Cerebellar nuclear complex (tissue), 1 donor: ENCODE data around the gene CXorf65.

Experiments used
- DNase-seq, 2 experiments: peaks; one replicate each; lab custom pipeline; 2025; lab: John Stamatoyannopoulos, UW

Gene CXorf65

DNA sequence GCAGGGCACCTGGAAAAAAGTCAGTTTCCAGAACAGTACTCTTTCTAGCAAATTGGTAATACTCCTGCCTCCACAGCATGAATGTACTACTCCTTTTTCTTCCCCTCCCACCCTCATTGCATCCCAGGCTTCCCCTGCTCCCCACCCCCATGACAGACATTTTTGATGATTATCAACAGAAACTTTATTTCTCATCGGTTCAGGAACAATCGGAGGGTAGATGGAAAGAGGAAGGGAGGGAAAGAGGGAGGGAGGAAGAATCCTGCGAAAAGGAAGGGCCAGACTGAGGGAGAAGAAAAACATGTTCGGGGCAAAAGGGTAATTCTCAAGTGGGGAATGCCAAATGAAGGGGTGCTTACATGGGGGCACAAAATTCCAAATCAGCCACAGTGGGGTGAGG is 705 bp upstream of the CXorf65 start:
- no peak for DNase-seq

DNA sequence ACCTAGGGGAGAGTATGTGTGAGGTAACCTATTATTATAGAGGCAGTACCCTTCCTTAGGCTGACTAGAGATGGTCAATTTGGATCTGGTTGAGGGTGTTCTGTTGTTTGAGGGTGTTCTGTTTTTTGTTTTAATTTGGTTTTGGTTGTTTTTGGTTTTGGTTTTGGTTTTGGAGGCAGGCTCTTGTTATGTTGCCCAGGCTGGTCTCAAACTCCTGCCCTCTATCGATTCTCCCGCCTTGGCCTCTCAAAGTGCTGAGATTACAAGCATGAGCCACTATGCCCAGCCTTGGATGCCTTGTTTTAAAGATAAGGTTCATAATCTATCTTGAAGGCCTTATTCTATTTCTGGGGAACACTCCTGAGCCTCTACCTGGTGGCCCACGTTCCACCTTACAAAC is 912 bp downstream of the CXorf65 start:
- no peak for DNase-seq

DNA sequence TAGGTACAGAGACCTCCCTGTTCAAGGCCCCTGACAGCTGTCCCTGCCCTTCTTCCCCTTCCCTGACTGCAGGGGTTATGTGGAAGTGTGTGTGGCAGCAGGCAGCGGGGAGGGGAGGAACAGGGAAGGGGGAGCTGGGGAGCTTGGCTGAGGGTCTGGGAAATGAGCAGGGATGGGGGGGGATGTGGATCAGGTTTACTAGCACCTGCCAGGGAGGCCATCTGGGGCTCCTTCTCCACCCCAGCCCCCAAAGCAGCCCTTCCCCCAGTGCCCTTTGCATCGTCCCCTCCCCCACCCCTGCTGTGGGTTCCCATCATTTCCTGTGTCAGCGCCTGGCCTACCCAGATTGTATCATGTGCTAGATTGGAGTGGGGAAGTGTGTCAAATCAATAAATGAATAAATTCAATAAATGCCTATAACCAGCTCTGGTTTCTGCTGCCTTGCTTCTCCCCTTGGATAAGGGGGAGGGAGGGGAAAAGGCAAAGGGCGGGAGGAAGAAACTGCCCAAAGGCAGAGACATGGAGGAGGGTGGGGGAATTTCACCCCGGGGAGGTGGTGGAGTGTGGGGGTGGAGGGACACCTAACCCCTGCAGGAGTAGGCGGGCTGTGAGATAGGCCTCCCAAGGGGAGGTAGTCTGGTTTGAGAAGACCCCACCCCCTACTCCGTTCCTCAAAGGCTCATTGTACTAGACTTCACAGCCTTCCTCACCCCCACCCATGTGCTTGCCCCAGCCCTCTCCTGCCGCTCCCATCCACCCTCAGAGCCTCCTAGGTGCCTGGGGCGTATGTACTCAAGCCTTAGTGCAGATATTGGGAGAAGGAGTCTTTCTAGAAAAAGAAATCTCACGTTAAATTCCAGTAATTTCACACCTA is 3.2 kb downstream of the CXorf65 start:
- no peak for DNase-seq

DNA sequence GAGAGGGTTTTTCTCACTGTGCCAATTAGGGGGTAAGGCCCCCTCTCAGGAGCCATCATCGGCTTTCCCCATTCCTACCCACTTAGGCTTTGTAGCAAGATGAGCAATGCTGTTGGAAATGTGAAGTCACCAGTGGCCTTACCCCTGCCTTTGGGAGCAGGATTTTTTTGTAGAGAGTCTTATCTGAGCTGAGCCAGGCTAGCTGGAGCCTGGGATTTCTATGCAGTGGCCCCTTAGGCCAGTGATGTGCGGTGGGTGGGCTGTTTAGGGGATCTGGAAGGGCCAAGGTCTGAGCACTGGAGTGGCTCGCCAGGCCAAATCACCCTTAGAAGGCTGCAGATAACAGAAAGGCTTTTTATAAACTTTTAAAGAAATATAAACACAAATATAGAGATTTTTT is 4.2 kb downstream of the CXorf65 start:
- no peak for DNase-seq

DNA sequence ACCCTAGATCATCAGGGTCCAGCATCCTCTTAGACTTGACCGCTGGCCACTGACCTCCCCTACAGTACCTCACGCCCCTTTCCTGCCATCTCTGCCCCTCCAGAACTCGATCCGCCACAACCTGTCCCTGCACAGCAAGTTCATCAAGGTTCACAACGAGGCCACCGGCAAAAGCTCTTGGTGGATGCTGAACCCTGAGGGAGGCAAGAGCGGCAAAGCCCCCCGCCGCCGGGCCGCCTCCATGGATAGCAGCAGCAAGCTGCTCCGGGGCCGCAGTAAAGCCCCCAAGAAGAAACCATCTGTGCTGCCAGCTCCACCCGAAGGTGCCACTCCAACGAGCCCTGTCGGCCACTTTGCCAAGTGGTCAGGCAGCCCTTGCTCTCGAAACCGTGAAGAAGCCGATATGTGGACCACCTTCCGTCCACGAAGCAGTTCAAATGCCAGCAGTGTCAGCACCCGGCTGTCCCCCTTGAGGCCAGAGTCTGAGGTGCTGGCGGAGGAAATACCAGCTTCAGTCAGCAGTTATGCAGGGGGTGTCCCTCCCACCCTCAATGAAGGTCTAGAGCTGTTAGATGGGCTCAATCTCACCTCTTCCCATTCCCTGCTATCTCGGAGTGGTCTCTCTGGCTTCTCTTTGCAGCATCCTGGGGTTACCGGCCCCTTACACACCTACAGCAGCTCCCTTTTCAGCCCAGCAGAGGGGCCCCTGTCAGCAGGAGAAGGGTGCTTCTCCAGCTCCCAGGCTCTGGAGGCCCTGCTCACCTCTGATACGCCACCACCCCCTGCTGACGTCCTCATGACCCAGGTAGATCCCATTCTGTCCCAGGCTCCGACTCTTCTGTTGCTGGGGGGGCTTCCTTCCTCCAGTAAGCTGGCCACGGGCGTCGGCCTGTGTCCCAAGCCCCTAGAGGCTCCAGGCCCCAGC is 5.7 kb downstream of the CXorf65 start:
- DNase-seq, result no peak

DNA sequence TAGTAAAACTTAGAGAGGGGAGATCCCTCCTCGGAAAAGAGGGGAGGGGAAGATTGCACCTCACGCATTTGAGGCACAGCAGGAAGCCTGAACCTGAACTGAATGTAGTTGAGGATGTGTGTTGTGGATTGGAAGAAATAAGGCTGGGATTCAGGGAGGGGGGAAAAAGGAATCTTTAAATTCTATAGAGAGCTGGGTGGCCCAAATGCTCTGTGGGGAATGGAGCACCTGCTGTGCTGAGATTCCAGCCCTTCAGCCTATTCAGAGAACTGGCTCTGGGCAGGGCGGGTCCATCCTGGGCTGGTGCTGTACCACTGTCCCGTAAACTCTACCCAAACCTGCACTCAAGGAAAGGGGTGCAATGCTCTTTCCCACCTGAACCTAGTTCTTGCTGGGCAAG is 6.8 kb downstream of the CXorf65 start:
- DNase-seq, result no peak

DNA sequence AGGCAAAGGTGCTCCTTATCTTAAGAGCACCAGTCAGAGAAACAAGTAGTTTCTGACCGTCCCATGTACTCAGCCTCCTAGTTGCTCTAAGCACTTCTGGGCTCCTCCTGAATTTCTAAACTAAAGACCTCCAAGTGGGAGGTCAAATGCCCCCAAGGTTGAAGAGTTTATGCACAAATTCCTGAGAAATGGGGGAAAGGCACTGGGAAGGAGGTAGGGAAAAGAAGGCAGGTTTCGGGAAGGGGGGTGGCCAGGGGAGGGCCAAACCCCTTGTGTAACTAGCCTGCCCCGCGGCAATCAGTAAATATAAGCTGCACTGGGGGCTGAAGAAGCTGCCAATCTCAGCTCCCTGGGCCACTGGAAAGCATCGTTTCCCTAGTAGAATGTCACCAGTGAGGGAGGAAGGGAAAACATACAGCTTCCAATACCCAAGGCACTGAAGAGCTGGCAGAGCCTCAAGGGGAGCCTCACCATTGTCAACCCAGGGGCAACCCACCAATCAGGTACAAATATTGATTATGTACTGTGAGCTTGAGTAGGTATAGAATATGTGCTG is 7.5 kb downstream of the CXorf65 start:
- DNase-seq, result no peak

DNA sequence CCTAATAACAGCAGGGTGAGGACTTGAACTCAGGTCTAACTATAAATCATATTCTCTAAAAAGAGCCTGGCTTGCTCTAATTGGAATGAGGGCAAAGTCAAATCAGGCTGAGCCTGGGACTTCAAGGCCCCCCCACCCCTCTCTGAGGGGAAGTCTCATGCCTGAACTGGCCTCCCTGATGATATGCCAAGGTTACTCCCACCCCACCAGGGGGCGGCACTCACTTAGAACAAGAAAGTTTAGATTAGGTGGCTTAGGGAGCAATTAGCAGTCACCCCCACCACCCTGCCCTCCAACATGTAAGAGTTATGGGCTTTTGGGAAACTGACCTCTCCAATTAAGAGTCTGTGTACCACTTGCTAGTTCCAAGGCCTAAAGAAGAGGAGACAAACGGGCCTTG is 8.2 kb downstream of the CXorf65 start:
- no peak for DNase-seq

DNA sequence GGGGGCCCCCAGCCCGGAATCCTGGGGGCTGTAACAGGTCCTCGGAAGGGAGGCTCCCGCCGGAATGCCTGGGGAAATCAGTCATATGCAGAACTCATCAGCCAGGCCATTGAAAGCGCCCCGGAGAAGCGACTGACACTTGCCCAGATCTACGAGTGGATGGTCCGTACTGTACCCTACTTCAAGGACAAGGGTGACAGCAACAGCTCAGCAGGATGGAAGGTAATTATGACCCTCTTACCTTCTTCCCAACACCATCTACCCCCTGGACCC is 9.8 kb downstream of the CXorf65 start:
- no peak for DNase-seq

DNA sequence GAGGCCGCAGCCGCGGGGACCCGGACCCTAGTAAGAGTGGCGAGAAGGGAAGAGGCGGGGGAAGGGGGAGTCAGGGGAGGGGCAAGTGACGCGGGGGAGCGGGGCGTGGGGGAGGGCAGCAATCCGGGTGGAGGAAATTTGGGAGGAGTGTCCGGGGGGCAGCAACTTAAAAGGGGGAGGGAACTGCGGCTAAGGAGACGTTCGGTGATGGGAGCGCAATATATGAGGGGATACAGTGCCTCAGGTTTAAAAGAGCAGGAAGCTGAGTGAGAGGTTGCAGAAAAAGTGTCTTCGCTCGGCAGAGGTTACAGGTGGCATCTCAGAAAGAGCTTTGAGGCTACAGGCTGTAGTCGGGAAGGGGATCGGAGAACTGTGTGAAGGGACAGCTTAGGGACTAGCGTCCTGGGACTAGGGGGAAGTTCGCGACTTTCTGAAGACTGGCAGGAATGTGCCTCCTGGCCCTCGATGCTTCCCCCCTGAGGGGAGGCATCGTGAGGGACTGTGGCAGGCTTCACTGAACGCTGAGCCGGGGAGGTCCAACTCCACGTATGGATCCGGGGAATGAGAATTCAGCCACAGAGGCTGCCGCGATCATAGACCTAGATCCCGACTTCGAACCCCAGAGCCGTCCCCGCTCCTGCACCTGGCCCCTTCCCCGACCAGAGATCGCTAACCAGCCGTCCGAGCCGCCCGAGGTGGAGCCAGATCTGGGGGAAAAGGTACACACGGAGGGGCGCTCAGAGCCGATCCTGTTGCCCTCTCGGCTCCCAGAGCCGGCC is 10.4 kb downstream of the CXorf65 start:
- no peak for DNase-seq

DNA sequence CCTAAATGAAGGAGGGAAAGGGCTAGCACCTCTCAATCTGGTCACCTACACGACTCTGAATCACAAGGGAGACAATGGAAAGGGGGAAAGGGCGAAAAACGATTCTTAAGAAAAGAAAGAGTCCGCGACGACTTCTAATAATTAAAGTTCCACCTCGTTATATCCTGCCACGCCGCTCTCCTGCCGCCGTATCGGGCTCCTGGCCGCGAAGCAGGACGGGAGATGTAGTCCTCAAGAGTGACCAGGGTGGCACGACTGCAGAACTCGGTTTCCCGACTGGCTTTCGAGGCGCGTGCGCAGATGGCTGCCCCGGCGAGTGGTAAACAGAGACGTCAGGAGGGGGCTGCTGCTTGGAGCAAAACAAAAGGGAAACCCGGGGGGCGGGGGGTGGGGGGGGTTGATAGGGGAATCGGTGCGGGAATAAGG is 11.0 kb downstream of the CXorf65 start, which contains the start of gene FOXO4:
Gene FOXO4 (plus strand): TSS at position 297 of the 426 bp plus-strand sequence. CDS start 678 bp downstream, outside the sequence.
- peak; percentile 19 to 69 for DNase-seq

DNA sequence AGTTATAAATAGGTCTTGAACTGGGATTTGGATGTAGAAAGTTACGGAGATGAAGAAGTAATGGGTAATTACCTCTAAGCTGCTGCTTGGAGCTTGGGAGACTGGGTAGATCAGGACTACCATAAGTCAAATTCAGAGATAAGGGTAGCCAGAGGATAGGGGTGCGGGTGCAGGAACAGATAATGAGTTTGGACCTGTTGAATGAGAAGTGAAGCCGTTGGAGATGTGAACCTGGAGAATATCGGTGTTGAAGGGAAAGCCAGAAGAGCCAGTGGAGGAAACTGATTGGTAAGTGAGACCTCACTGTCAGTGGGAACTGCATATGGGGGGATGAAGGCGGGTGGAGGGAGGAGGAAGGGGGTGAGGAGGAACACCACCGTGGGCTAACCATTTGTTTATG is 11.5 kb downstream of the CXorf65 start:
- no peak for DNase-seq

DNA sequence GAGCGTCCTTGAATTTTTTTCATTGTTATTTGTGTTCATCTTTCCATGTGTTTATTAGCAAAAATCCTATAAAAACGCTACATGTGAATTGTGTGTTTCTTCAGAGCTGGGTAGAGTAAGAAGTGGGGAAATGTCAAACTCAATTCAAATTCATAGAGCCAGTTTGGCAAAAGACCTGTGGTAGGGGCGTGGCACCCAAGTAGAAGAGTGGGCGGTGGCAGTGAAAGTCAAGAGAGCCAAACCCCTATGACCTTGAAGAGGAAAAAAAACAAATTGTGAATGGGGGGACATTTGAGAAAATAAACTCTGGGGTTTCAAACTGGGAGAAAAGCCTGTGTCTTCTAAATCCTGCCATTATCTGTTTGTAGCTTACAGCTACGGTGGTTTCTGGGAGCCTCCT is 15.3 kb downstream of the CXorf65 start:
- no peak for DNase-seq

DNA sequence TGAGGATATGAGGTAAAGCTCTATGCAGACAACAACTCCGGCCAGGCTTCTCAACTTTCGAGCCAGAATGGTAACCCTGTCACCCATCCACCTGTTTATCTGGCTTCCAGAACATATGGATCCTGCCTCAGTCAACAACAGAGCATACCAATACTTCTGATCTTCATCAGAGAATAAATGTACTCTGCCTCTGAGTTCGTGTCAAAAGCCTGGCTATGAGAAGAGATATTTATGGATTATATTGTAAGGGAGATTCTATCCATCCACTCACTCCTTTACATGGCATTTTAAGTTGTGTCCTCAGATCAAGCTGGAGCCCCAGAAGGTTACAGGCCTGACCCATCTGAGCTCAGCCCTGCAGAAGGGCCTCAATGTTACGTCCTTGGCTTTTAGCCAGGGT is 20.6 kb downstream of the CXorf65 start:
- DNase-seq, result no peak

DNA sequence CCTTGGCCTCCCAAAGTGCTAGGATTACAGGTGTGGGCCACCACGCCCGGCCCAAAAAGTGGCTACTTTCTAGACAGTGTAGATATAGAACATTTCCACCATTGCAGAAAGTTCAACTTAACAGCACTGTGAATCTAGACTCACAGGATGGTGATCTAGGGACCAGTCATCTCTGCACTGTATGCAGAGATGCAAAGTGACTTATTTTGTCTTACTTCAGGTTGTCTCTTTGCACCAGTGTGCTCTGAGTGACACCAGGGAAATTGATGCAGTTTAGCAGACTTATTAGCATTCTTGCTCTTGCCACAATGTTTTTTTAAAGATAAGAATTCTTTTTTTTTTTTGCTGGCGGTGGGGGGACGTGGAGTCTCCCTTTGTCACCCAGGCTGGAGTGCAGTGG is 23.7 kb downstream of the CXorf65 start:
- no peak for DNase-seq

DNA sequence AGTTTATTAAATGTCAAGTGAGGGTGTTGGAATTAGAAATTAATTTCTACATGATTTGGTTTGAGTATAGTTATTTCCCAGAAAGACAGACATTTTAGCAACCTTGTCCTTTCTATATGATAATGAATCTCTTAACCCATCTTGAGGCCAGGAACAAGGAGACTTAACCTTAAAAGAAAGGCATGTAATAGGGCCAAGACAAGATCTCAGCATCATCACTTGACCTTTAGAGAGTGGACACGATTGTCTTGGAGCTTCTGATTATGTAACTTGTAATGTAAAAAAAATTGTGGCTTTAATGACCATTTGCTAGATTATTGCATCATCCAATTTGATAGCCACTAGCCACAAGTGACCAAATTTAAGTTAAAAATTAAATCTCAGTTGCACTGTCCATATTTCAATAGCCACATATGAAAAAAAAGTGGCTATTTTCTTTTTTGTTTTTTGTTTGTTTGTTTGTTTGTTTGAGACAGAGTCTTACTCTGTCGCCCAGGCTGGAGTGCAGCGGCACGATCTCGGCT is 24.4 kb downstream of the CXorf65 start:
- no peak for DNase-seq

DNA sequence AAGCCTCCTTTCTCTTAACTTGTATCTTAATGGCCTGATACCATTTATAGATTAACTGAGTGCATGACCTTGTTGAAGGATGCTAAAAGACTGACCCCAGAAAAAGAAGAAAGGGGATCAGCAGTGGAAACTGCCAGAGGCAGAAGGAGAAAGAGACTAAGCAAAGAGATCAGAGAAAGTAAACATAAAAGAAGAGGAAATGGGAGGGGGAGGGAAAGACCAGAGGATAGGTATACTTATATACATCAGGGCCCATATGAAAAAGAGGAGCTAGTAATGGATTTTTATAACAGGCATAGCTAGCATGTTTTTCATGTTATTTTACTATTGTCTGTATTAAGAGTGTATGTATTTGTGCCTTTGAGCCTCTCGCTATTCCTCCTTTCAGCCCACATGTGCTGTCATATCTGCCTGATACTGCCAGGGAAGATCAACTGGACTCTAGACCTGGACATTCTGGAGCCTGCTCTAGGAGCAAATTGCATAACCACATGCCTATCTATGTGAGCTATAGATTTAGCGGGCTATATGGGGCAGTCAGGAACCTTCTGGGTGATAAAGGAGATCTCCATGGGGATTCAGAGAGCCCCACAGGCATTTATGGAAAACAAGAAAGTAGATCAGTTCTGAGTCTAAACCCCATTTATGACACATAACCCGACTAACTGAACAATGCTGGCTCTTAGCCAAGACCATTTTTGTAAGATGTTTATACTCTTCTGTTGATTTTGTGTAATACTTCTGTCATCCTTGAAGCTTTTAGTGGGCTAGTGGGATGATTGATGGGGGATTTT is 25.0 kb downstream of the CXorf65 start:
- no peak for DNase-seq

DNA sequence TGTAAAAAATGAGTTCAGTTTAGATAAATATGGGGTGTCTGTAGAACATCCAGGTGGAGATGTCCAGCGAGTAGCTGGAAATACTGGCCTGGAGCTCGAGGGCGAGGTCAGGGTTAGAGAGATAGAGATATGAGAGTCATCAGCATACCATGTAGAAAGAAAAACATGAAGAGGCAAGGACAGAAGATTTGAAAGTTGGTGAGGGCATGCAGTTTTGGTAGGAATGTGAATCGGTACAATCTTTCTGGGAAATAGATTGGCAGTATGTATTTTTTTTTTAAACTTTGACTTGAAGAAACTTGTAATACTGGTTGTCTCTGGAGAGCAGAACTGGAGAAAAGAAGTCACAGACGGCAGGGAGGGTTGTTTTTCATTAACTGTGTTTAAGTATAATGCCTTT is 36.0 kb downstream of the CXorf65 start:
- no peak for DNase-seq

DNA sequence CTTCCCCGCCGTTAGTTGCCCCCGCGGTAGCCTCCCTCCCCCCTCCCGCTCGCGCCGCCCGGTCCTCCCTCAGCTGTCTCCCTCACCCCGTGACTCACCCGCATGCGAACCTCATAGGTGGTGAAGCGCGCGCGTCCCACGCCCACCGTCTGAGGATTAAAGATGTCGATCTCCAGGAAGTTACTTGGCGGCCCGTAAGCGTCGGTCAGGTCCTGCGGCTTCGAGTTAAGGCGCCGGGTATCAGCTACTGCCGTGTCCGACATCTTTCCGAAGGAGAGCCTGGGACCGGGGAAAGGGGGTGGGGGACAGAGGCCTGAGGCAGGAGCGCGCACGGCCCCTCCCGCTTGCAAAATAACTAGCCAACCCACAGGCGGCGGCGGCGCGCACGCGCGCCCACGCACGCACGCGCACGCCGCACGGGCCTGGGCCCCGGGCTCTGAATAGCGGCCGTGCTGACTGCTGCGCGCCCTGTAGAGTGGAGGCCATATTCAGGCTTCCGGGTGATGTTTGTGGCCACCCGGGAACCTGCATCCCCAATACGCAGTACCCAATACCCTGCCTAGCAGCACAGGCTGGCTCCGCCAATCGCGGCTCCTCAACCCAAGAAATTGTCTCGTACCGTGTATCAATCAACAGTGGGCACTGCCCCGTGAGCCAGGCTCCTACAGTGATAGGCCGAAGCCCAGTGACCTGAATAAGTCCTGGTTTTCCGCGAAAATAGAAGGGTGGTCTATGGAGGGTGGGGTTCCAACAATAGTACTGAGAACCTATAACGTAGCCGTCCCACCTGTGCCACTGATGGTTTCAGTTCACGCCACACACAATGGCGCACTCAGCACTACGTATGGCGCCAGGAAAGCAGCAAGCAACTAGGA is 38.3 kb downstream of the CXorf65 start, which contains the start of gene SNX12:
Gene SNX12 (minus strand): TSS at position 291 of the 875 bp plus-strand sequence. CDS start 28 bp downstream, at position 263.
- peak; percentile 53 to 66 for DNase-seq

DNA sequence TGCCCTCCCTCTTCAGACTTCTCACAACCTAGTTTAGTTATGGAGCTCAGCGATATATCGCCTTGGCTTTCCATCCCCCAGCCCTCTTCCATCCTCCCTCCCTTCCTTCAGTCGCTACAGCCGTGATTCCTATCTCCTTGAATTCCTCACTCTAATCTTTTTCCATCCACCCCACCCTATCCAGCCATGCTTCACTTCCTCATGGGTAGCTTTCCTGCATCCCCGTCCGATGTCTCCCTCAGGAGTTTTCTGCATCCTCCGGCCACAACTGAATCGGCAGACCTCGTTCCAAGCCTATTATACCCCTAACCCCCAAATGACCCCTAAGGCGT is 38.9 kb downstream of the CXorf65 start:
- peak in 1 of 2 experiments; percentile 31 for DNase-seq
